AG08395 (cell line): ENCODE data around the gene PCSK9.
A peak's percentile ranks its signal among the peaks of the same experiment; 100 is the strongest.

ENCODE experiments used
- DNase-seq: peaks from one replicate; pipeline ENCODE4 v3.0.0; 2012; ENCODE audit warnings: mixed read lengths, low spot score

Gene PCSK9

GRCh38 chr1:55060133-55060999 is 21.0 kb downstream of the PCSK9 start:
- no peak for DNase-seq

DNA sequence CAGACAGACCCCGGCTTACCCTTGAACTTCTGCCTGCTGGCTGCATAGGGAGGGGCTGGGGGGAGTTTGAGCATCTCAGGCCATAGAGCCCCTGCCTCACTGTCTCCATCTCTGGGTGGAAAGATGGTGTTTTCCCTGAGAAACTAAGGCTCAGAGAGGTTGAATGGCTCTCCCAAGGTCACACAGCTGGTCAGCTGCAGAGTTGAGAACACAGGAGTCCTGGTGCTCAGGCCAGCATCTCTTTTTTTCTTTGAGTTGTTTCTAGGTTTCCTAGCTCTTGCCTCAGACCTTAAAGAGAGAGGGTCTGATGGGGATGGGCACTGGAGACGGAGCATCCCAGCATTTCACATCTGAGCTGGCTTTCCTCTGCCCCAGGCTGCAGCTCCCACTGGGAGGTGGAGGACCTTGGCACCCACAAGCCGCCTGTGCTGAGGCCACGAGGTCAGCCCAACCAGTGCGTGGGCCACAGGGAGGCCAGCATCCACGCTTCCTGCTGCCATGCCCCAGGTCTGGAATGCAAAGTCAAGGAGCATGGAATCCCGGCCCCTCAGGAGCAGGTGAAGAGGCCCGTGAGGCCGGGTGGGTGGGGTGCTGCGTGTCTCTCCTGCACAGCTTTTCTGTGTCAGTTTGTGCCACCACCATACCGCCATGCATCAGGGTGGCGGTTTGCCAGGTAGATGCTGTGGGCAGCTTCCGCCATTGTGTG is 21.8 kb downstream of the PCSK9 start:
- DNase-seq: no peak

DNA sequence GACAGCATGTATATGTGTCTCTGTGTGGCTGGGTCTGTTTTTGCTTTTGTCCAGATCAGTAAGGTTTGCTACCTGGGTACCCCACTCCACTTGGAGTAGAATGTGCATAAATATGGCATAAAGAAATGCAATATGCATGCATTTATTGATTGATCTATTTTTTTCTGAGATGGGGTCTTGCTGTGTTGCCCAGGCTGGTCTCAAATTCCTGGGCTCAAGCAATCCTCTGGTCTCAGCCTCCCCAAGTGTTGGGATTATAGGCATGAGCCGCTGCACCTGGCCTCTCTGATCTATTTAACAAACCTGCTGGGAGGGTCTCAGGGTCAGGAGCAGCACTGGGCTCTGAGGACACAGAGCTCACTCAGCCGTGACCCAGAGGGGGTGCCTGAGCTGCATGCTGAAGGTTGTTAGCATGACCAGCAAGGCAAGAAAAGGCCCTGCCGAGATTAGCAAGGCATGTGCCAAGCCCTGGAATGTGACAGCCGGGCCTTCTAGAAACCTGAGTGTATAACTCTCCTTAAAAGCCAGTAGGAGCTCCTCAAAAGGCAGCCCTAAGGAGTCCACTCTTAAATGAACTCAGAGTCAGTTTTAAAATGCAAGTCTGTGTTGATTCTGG is 22.5 kb downstream of the PCSK9 start:
- DNase-seq: no peak

DNA sequence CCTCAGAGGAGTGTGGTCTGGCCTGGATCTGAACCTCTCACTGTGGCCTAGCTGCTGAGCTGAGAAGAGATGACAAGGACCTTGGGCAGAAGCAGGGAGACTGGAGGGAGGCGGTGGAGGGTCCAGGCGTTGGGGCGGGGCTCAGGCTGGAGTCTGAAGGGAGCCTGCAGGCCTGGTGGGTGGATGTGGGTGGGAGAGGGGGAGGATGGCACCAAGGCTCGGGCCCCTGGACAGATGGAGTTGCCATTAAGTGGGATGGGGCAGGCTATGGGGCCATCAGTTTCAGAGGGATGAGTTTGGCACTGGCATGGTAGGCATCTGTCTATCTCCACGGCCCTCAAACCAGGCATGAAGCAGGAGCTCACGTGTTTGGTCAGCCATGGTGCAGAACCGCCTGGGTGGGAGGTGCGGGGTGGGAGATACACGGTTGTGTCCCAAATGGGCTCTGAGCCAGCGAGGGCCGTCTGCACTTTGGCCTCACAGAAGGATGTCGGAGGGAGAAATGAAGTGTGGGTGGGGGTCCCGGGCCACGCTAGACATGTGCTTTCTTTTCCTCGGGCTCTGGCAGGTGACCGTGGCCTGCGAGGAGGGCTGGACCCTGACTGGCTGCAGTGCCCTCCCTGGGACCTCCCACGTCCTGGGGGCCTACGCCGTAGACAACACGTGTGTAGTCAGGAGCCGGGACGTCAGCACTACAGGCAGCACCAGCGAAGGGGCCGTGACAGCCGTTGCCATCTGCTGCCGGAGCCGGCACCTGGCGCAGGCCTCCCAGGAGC is 23.6 kb downstream of the PCSK9 start:
- DNase-seq: no peak

GRCh38 chr1:55063577-55063942 is 24.2 kb downstream of the PCSK9 start:
- DNase-seq: no peak

GRCh38 chr1:55064071-55064581 is 24.8 kb downstream of the PCSK9 start:
- no peak for DNase-seq

DNA sequence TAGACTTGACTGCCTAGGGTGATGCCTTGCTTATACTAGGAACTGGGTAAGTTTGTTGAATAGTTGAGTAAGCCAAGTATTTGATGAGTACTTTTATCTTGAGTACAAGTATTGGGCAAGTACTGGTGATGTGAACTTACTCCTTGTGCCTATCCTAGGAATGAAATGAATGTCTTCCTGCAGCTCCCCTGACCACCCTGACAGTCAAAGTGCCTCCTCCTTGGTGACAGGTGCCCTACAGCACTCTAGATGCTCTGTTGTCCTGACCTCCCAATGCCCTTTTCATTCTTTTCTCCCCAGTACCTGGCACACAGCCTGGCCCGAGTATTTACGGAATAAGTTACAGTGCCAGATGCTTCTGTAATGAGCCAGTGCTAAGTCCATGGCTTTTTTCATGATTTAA is 25.5 kb downstream of the PCSK9 start:
- peak; percentile 52 for DNase-seq

DNA sequence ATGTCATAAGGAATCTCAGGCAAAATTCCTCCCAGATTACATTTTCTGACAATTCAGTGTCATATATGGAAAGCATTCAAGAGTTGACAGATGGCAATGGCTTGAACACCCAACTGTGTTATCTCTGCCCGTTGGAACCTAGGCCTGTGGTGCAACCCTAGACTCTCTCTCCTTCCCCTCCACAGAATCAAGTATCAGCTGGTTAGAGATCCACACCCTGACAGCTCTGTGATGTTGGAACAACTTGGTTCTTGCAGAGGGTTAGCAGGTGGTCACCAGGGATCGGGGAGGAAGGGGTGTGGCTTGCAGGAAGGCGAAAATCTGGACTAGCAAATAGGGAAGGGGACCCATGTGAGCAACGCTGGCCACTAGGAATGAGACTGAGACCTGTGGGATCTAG is 26.3 kb downstream of the PCSK9 start:
- DNase-seq: no peak

DNA sequence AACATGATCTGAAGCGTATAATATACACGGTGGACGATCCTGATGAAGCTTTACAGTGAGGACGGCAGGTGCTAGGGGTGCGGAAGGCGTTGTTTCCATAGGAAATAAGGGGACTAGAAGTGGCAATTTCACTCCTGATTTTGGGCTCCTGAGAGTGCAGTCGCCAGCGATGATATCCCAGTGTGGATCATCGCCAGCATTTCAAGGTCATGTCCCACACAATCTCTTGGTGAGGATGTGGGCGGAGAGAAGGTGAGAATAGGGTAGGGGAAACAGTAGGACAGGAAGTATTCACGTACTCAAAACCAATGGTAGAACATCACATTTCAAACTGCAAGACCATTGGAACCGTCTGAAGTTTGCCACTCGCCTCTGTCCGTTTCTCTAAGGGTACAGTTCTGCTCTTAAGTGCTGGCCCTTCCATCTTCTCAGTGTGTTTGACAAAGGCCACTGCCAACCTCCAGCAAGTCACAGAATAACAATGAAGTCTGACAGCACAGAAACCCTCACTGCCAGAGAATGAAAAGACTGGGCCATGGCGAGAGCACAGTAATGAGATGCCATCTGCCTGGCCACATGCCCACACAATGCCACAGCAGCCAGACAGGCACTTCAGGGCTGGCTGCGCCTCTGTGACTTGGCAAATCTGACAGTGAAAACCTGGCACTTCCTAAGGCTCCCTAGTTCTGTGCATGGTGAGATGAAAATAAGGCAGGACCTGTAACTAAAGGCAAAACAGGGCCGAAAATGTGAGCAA is 27.9 kb downstream of the PCSK9 start:
- DNase-seq: no peak

DNA sequence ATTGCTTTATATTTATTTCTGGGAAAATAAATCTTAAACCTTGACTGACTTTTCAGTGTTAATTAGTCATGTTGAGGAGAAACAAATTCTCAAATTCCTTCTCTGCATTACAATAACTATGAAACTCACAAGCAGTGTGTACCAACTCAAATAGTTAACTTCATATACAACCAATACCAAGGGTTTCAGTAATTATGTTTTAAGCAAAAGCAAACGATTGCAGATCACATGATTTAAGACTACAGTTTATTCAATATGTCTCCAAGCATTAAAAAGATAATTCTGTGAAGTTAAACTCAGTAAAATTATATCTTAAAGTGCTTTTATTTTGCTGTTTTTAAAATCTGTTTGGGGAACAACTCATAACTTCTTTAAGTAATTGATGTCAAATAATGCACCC is 28.6 kb downstream of the PCSK9 start:
- no peak for DNase-seq

GRCh38 chr1:55068638-55069037 is 29.3 kb downstream of the PCSK9 start:
- no peak for DNase-seq

GRCh38 chr1:55069280-55069679 is 29.9 kb downstream of the PCSK9 start:
- DNase-seq: no peak

DNA sequence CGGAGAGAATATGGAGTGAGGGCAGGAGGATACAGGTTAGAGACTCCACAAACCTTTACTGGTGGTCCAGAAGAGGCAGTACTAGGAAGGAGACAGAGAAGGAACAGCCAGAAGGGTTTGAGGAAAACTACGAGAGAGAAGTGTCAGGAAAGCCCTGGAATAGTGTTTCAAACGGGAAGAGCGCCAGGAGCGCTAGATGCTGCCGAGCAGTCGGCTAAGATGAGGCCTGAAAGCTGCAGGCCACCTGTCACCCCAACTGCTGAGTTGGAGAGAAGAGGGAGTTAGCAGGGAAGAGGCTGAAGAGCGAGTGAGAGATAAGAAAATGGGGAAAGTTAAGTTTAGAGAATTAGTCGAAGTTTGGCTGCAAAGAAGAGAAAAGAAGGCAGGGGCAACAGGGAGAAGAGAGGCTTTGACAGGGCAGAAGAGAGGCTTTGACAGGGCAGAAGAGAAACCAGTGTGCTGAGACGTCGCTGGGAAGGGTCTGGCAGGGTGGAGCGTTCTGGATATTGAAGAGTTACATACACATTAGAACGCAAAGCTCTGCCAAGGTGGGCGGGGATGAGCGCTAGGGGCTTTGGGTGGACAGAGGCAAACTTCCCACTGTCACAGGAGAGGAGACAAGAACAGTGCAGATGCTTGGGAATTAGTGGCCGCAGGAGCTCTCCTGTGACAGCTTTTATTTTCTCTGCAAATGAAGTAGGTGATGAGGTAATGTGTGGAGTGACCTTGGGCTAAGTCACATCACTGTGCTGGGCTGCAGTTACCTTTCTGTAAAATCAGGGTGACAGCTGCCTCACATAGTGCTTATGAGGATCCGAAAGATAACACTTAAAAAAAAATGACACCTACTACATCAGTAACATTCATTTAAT is 31.2 kb downstream of the PCSK9 start:
- DNase-seq: no peak

- peak; percentile 77 for DNase-seq
Measured at GRCh38 chr1:55071477-55071876, 32.1 kb downstream of the PCSK9 start.

DNA sequence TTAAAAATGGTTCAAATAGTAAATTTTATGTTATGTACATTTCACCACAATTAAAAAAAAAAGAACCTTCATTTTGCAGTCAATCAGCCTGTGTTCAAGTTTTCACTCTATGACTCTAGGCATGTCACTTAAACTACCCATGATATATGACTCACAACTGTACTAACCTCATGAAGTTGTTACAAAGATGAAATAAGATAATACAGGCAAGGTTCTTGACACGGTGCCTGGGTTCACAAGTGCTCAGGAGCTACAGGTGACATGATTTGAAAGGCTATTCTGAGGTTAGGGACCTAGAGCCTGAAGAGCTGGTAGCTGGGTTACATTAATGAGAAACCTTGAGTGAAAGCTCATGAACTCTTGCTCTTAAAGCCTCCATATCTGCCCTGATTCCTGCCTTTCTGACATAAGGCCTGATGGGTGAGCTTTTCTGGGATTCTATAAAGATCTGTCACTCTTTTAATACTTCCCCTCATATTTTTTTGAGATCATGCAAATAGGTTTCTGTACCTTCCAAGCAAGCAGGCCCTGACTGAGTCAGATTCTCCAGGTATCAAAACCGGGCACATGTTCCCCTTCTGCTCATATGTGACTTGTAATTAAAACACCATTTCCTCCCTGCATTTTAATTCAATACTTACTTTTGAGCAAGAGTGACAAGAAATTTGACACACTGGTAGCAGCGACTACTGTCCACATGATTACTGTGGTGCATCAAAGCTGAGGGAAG is 34.0 kb downstream of the PCSK9 start:
- no peak for DNase-seq

- DNase-seq: no peak
Measured at GRCh38 chr1:55074455-55074854, 35.1 kb downstream of the PCSK9 start.

GRCh38 chr1:55076356-55076755 is 37.0 kb downstream of the PCSK9 start:
- no peak for DNase-seq

- no peak for DNase-seq
Measured at GRCh38 chr1:55078470-55078869, 39.1 kb downstream of the PCSK9 start.

DNA sequence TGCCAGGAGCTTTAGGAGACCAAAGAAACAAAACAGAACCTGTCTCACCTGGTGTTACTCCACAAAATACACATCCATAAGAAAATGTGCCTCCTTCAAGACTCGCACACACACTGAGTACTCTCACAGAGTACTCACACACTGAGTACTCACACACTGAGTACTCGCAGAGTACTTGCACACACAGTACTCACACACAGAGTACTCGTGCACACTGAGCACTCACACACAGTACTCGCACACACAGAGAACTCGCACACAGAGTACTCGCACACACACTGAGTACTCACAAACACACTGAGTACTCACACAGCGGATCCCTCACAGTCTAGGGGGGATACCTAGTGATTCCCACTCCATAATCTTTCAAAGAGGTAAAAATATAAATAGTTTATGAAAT is 40.3 kb downstream of the PCSK9 start:
- no peak for DNase-seq
